ENCODE measurements around the gene BCL7A. TPM values are rescaled to one million over a fixed set of nuclear protein-coding genes. Genes with fewer than 3 reads are reported as not detected.

BCL7A gene
- total and polyA plus RNA-seq, 10 of the 15 experiments (the other 5 are each of a cell fraction or from before 2014, with no cell fraction given) = 0.37 to 17.2 (median 11.7) TPM

DNA sequence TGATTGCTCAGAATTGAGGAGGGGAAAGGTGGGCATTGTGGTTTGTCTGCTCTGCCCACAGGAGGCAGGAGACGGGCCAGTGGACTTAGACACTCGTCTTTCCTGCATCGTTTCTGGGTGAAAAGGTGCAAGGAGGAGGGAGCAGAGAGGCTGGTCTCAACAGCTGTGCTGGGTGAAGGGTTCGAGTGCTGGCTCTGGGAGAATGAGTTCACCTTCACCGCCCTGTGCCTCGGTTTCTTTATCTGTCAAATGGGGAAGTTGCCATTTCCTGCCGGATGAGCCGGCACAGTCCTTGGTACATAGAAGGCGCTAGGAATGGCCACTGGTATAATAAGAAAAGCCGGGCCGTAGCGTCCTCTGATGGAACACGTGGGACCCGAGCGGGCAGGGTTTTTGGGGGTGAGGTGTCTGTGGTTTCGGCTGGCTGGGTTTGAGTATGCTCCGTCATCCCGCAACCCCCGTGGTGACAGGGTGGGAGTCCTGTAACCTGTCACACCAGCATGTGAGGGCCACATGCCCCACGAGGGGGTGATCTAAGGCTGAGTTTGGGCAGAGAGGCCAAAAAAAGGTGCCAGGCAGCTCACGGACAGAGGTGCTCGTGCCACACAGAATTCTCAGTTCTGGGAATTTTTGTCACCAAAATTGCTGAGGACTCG lies 7.3 kb downstream of the BCL7A start:
- H3K36me3 ChIP-seq (ENCODE audit: control insufficient read depth in 2 of 2, insufficient read depth in 2 of 2, low read length in 1 of 2) = no peaks in the 10 kb centered on the region; a peak in 1 of 4 replicates
- BruUV-seq (replicated peaks) = no TSS peak
- no peaks in the 10 kb centered on the region; the same call in 1 of the 2 replicates for H4K20me1 ChIP-seq (ENCODE audit: control insufficient read depth, insufficient read depth)
- in situ Hi-C loops (cut with MboI) (no loop called here), intact Hi-C loops (cut with micrococcal nuclease; ENCODE audit: unreplicated experiment) (loop anchor here (5.0 kb wide), 1 partner anchor 37 kb away; no protein-coding TSS in a partner anchor)
- no peaks in the 10 kb centered on the region for H3K9me3 ChIP-seq (replicated peaks; ENCODE audit: control insufficient read depth, insufficient read depth, low read length)
- peaks cover 37% of the 10 kb centered on the region for H3K4me1 ChIP-seq (ENCODE audit: control insufficient read depth, insufficient read depth, low read length)
- POLR2A ChIA-PET = no interaction called here
- CTCF ChIA-PET = interaction anchor here (0.6 to 1.4 kb wide), 7 partner anchors 37 to 1272 kb away, joined by 3 to 7 read pairs (median 3); partner anchors contain the start of gene CFAP251
- H2AFZ ChIP-seq (ENCODE audit: control insufficient read depth, low read depth, low read length) = no peak overlapping the region
- RAD21 ChIA-PET (ENCODE audit: unreplicated experiment) = interaction anchor here (1.4 to 4.2 kb wide), 2 partner anchors 38 to 111 kb away, joined by 8 to 22 read pairs; partner anchors contain the start of gene CFAP251
- SMC1A ChIA-PET (ENCODE audit: uncharacterized antibody, unreplicated experiment) = interaction anchor here (1.0 to 1.6 kb wide), 3 partner anchors 38 to 235 kb away, joined by 4 to 5 read pairs (median 5); no protein-coding TSS in a partner anchor
- H3K27ac ChIP-seq (ENCODE audit: control insufficient read depth, insufficient read depth) = no peak overlapping the region
- peak overlapping the region; percentile 87 for H3K4me2 ChIP-seq (ENCODE audit: control insufficient read depth, insufficient read depth)
- no peaks in the 10 kb centered on the region for H3K79me2 ChIP-seq (ENCODE audit: control insufficient read depth, insufficient read depth, low read length)
- WGBS (ENCODE audit: insufficient coverage, insufficient replicate concordance, low lambda C conversion rate, missing lambda C conversion rate) = 1% methylated on average over 23 of the region's 23 CpGs
- FAIRE-seq (peak; percentile 76), DNase-seq (ENCODE audit: low read depth, low spot score) (peak; percentile 36), ATAC-seq (peak; percentile 84)
- H3K9ac ChIP-seq (ENCODE audit: control insufficient read depth, insufficient read depth, low read length) = peak overlapping the region; percentile 16; the same call in 1 of the 2 replicates
- H3K27me3 ChIP-seq (replicated peaks in 1 of 2; ENCODE audit: control insufficient read depth in 2 of 2, insufficient read depth in 2 of 2, low read length in 1 of 2) = peaks cover 2 to 3% of the 10 kb centered on the region in 2 experiments; a peak in 1 of 4 replicates
- no peak overlapping the region; the same call in 1 of the 2 replicates for H3K4me3 ChIP-seq
- TF ChIP-seq PAX8 (IDR thresholded peaks at IDR 0.05) (no peak), MYB (IDR thresholded peaks at IDR 0.05; ENCODE audit: borderline replicate concordance, low read depth, low read length) (no peak), KDM1A (IDR thresholded peaks at IDR 0.05; ENCODE audit: borderline replicate concordance) (no peak), RB1 (IDR thresholded peaks at IDR 0.05; ENCODE audit: borderline replicate concordance) (no peak), PAX5 (IDR thresholded peaks at IDR 0.05; ENCODE audit: borderline replicate concordance, low read depth, low read length) (peak; percentile 94), GATAD2B (conservative IDR thresholded peaks at IDR 0.05; ENCODE audit: low read depth) (no peak), MLLT1 (IDR thresholded peaks at IDR 0.05) (peak; percentile 57; the same call in 1 of the 2 replicates), TCF7 (IDR thresholded peaks at IDR 0.05; ENCODE audit: borderline replicate concordance) (no peak), SUZ12 (IDR thresholded peaks at IDR 0.05; ENCODE audit: unreplicated experiment) (no peak), RAD21 (IDR thresholded peaks at IDR 0.05; ENCODE audit: insufficient read depth, low read depth, low read length) (peak; percentile 33; the same call in 1 of the 2 replicates), ZBED1 (IDR thresholded peaks at IDR 0.05; ENCODE audit: borderline replicate concordance) (no peak), ASH2L (IDR thresholded peaks at IDR 0.05; ENCODE audit: borderline replicate concordance, low read depth) (no peak), E2F4 (IDR thresholded peaks at IDR 0.05; ENCODE audit: low read depth, low read length) (no peak), CREM (IDR thresholded peaks at IDR 0.05; ENCODE audit: low read depth) (peak; percentile 73), SKIL (IDR thresholded peaks at IDR 0.05; ENCODE audit: low read depth, poor library complexity, severe bottlenecking) (no peak)
- TF ChIP-seq, protein P1, sequence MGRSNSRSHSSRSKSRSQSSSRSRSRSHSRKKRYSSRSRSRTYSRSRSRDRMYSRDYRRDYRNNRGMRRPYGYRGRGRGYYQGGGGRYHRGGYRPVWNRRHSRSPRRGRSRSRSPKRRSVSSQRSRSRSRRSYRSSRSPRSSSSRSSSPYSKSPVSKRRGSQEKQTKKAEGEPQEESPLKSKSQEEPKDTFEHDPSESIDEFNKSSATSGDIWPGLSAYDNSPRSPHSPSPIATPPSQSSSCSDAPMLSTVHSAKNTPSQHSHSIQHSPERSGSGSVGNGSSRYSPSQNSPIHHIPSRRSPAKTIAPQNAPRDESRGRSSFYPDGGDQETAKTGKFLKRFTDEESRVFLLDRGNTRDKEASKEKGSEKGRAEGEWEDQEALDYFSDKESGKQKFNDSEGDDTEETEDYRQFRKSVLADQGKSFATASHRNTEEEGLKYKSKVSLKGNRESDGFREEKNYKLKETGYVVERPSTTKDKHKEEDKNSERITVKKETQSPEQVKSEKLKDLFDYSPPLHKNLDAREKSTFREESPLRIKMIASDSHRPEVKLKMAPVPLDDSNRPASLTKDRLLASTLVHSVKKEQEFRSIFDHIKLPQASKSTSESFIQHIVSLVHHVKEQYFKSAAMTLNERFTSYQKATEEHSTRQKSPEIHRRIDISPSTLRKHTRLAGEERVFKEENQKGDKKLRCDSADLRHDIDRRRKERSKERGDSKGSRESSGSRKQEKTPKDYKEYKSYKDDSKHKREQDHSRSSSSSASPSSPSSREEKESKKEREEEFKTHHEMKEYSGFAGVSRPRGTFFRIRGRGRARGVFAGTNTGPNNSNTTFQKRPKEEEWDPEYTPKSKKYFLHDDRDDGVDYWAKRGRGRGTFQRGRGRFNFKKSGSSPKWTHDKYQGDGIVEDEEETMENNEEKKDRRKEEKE (IDR thresholded peaks at IDR 0.05) = no peak

Measured in GM12878 (cell line).